A673 (cell line): ENCODE data around the gene HAUS7. TPM values are rescaled to one million over a fixed set of nuclear protein-coding genes. Genes with fewer than 3 reads are reported as not detected.
A peak's percentile ranks its signal among the peaks of the same experiment; 100 is the strongest.

Experiments
- BruUV-seq: library from RNA; stranded (reverse); fragments of 400-500 nt; replicated peaks from 2 replicates; lab custom pipeline; 2021; lab: Mats Ljungman, UMichigan
- CTCF ChIA-PET: fragments of 300-600 bp; sonication (Branson Sonifier 250); formaldehyde crosslinking; loops from one replicate; lab custom pipeline; 2022; ENCODE audit warnings: antibody characterized with exemption; lab: Charles Lee
- POLR2A ChIA-PET: fragments of 300-600 bp; sonication (Branson Sonifier 250); formaldehyde crosslinking; loops from one replicate; lab custom pipeline; 2022; ENCODE audit warnings: antibody characterized with exemption; ENCODE audit not compliant: low non-redundant PET; lab: Charles Lee
- DNase-seq: peaks from one replicate; pipeline ENCODE4 v3.0.0-alpha.2; 2015; ENCODE audit warnings: low spot score
- H3K27ac ChIP-seq: fragments of 200-600 bp; sonication (generic); 2 replicates; pipeline ENCODE4 v1.5.1; 2016; ENCODE audit warnings: mixed run types, low read depth, mild to moderate bottlenecking, mixed read lengths, antibody characterized with exemption, low read length; ENCODE audit not compliant: poor library complexity, severe bottlenecking
- H3K27me3 ChIP-seq: fragments of 200-600 bp; sonication (generic); replicated peaks from 2 replicates; pipeline ENCODE4 v1.6.1; 2017; ENCODE audit warnings: mixed run types, low read depth, mild to moderate bottlenecking, mixed read lengths, antibody characterized with exemption, low read length; ENCODE audit not compliant: insufficient read depth, poor library complexity
- H3K36me3 ChIP-seq: fragments of 200-600 bp; sonication (generic); 2 replicates; pipeline ENCODE4 v1.6.1; 2016; ENCODE audit warnings: mixed run types, mild to moderate bottlenecking, mixed read lengths, antibody characterized with exemption, low read length; ENCODE audit not compliant: insufficient read depth, poor library complexity, severe bottlenecking
- H3K4me1 ChIP-seq: fragments of 200-600 bp; sonication (generic); 2 replicates; pipeline ENCODE4 v1.6.1; 2017; ENCODE audit warnings: mixed run types, mild to moderate bottlenecking, mixed read lengths, antibody characterized with exemption, low read length; ENCODE audit not compliant: insufficient read depth, poor library complexity, severe bottlenecking
- H3K4me3 ChIP-seq: fragments of 200-600 bp; sonication (generic); 2 replicates; pipeline ENCODE4 v1.5.1; 2016; ENCODE audit warnings: low read depth, mixed run types, mild to moderate bottlenecking, mixed read lengths, low read length; ENCODE audit not compliant: poor library complexity, severe bottlenecking
- H3K9me3 ChIP-seq: fragments of 200-600 bp; sonication (generic); 2 replicates; pipeline ENCODE4 v1.6.1; 2016; ENCODE audit warnings: mixed run types, low read depth, mild to moderate bottlenecking, mixed read lengths, antibody characterized with exemption, low read length; ENCODE audit not compliant: poor library complexity, severe bottlenecking
- EZH2 ChIP-seq: fragments of 200-600 bp; sonication (generic); IDR thresholded peaks from 2 replicates; pipeline ENCODE4 v1.6.1; 2017; ENCODE audit warnings: borderline replicate concordance, low read depth, mild to moderate bottlenecking, mixed read lengths, antibody characterized with exemption, low read length; ENCODE audit not compliant: poor library complexity, severe bottlenecking
- intact Hi-C: fragments of 100-400 bp; cut with micrococcal nuclease; formaldehyde crosslinking; loops from one replicate; pipeline ENCODE4 v1.10.0; 2022; ENCODE audit not compliant: unreplicated experiment
- total RNA-seq: library from RNA; stranded (reverse); gene quantifications from 2 replicates; pipeline ENCODE4 v1.2.3, GENCODE V29; 2021
- TF ChIP-seq, protein P1 (sequence below): fragments of 300-800, 200-600 bp; sonication (generic); conservative IDR thresholded peaks from 2 replicates; pipeline ENCODE4 v1.5.1; 2017; ENCODE audit warnings: low read depth, mild to moderate bottlenecking, antibody characterized with exemption, low read length, moderate library complexity, mixed read lengths

The HAUS7 gene
- total RNA-seq, 1 experiment from 2014 or later = 75.3 TPM

- no peak for DNase-seq
- no peaks in the 10 kb centered on the region for H3K9me3 ChIP-seq
- POLR2A ChIA-PET = no interaction called here
- CTCF ChIA-PET = interaction anchor here (1.7 kb wide), 1 partner anchor 23 kb away, joined by 9 read pairs; the partner anchor contains the start of gene HAUS7
- no peaks in the 10 kb centered on the region for H3K36me3 ChIP-seq
- peak overlapping the region; percentile 42 for H3K27ac ChIP-seq
- intact Hi-C loops = loop anchor here (2.0 kb wide), 1 partner anchor 23 kb away; the partner anchor contains the start of gene HAUS7
- H3K4me3 ChIP-seq = no peak overlapping the region
- no peaks in the 10 kb centered on the region for H3K27me3 ChIP-seq
- peaks cover 39% of the 10 kb centered on the region for H3K4me1 ChIP-seq
- TF ChIP-seq EZH2 = no peak
- TF ChIP-seq, protein P1, sequence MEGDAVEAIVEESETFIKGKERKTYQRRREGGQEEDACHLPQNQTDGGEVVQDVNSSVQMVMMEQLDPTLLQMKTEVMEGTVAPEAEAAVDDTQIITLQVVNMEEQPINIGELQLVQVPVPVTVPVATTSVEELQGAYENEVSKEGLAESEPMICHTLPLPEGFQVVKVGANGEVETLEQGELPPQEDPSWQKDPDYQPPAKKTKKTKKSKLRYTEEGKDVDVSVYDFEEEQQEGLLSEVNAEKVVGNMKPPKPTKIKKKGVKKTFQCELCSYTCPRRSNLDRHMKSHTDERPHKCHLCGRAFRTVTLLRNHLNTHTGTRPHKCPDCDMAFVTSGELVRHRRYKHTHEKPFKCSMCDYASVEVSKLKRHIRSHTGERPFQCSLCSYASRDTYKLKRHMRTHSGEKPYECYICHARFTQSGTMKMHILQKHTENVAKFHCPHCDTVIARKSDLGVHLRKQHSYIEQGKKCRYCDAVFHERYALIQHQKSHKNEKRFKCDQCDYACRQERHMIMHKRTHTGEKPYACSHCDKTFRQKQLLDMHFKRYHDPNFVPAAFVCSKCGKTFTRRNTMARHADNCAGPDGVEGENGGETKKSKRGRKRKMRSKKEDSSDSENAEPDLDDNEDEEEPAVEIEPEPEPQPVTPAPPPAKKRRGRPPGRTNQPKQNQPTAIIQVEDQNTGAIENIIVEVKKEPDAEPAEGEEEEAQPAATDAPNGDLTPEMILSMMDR = no peak
- BruUV-seq = no TSS peak
These were observed 23.7 kb upstream of the HAUS7 start for GRCh38 chrX:153494061-153494460.

DNA sequence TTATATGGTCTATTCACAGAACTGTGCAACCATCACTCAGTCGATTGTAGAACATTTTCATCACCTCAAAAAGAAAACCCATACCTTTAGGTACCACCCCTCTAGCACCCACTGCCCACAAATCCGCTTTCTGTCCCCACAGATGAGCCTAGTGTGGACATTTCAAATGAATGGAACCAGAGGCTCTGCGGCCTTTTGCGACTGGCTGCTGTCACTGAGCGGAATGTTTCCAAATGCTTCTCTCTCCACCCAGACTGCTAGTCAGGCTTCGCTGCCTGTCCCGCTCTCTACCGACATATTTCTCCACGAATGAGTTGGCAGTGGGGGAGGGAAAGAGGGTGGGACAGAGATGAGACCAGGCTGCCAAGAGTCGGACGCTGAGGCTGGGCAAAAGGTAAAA lies 22.7 kb upstream of the HAUS7 start:
- no peak for DNase-seq
- no peak overlapping the region for H3K27ac ChIP-seq
- H3K4me3 ChIP-seq = no peak overlapping the region
- ChIA-PET CTCF (no interaction called here), POLR2A (no interaction called here)
- TF ChIP-seq, protein P1 = no peak
- no peak for TF ChIP-seq EZH2
- H3K36me3 ChIP-seq = no peaks in the 10 kb centered on the region
- no peaks in the 10 kb centered on the region for H3K27me3 ChIP-seq
- intact Hi-C loops = no loop called here
- no peaks in the 10 kb centered on the region for H3K9me3 ChIP-seq
- peaks cover 39% of the 10 kb centered on the region for H3K4me1 ChIP-seq
- BruUV-seq = no TSS peak

DNA sequence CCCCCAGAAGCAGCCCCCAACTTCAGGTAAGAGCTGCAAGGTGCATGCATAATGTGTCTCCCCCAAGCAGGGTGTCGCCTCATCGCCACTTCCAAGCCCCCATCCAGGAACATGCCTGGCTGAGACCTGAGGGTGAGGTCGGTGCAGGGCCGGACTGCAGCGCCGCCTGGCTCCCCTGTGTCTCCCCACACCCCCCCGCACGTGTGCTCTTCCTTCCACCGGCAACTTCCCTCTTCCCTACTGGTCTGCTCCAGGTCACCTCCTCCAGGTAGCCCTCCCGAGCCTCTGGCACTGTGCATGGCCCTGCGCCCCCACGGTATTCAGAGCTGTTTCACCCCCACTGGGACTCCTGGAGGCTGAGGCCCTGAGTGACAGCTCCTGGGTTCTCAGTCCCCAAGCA lies 22.2 kb upstream of the HAUS7 start:
- ChIA-PET POLR2A (interaction anchor here (0.6 kb wide), 1 partner anchor 27 kb away, joined by 3 read pairs; no protein-coding TSS in a partner anchor), CTCF (interaction anchor here (1.8 kb wide), 1 partner anchor 22 kb away, joined by 4 read pairs; the partner anchor contains the start of gene HAUS7)
- DNase-seq = no peak
- peak overlapping the region; percentile 76 for H3K27ac ChIP-seq
- H3K27me3 ChIP-seq = no peaks in the 10 kb centered on the region
- no peaks in the 10 kb centered on the region for H3K9me3 ChIP-seq
- peaks cover 39% of the 10 kb centered on the region for H3K4me1 ChIP-seq
- no peaks in the 10 kb centered on the region for H3K36me3 ChIP-seq
- BruUV-seq = no TSS peak
- H3K4me3 ChIP-seq = no peak overlapping the region
- TF ChIP-seq, protein P1 = no peak
- no peak for TF ChIP-seq EZH2
- intact Hi-C loops = no loop called here
